Neural crest cell (in vitro differentiated cells): Measurements from ENCODE around the gene LMAN2L. TPM values are rescaled to one million over a fixed set of nuclear protein-coding genes. Genes with fewer than 3 reads are reported as not detected.

Source experiments
- DNase-seq: peaks from one replicate; pipeline ENCODE4 v3.0.0; 2021; ENCODE audit warnings: low read depth, mixed read lengths, low spot score
- H3K27ac Mint-ChIP-seq: one replicate; pipeline ENCODE4 v1.8.0; 2021; ENCODE audit warnings: mild to moderate bottlenecking, mixed read lengths; ENCODE audit not compliant: unreplicated experiment
- H3K27me3 Mint-ChIP-seq: 2 replicates; pipeline ENCODE4 v1.8.0; 2021; ENCODE audit warnings: low read depth, mild to moderate bottlenecking, mixed read lengths
- H3K36me3 Mint-ChIP-seq: 2 replicates; pipeline ENCODE4 v1.8.0; 2021; ENCODE audit warnings: low read depth, mild to moderate bottlenecking, mixed read lengths
- H3K4me1 Mint-ChIP-seq: 2 replicates; pipeline ENCODE4 v1.8.0; 2021; ENCODE audit warnings: mixed read lengths
- H3K4me3 Mint-ChIP-seq: one replicate; pipeline ENCODE4 v1.8.0; 2021; ENCODE audit warnings: mild to moderate bottlenecking, mixed read lengths
- H3K9me3 Mint-ChIP-seq: 2 replicates; pipeline ENCODE4 v1.8.0; 2021; ENCODE audit warnings: mixed read lengths
- total RNA-seq: library from RNA; stranded (reverse); gene quantifications from 2 replicates; pipeline ENCODE4 v1.2.1, GENCODE V29; 2021
- TF ChIP-seq, protein P1 (sequence below): fragments of 200-600 bp; sonication (generic); conservative IDR thresholded peaks from 2 replicates; pipeline ENCODE4 v1.5.0; 2021; ENCODE audit warnings: antibody characterized with exemption, mild to moderate bottlenecking

Gene LMAN2L
- total RNA-seq, 1 donor from 2014 or later, result 25.8 TPM

DNA sequence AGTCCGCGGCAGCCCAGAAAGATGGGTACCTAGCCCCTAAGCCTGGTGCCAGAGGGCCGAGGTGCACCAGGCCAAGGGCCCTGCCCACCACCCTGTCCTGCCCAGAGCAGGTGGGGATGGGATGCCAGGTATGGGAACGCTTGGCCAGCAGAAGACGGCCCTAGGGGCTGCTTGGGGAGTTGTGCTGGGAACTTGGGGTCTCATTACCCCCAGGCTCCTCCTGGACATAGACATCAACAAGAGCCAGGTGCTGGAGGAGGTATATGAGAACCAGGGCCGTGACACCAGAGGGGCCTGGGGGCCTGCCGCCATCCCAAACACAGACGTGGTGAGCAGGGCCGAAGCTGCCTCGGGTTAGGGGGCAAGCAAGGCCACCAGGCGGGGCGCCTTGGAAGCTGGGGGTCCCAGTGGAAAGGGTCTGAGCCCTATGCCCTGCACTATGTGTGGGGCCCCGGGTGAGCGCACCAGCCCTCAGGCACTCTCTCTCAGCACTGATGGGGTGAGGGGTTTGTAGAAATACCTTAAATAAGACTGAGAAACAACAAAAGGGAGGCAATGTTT, 50.4 kb downstream of the LMAN2L start:
- Mint-ChIP-seq H3K4me3 (no peak overlapping the region), H3K27ac (no peak overlapping the region), H3K36me3 (no peaks in the 10 kb centered on the region), H3K27me3 (no peaks in the 10 kb centered on the region), H3K4me1 (peaks cover 2% of the 10 kb centered on the region), H3K9me3 (no peaks in the 10 kb centered on the region)
- TF ChIP-seq, protein P1, sequence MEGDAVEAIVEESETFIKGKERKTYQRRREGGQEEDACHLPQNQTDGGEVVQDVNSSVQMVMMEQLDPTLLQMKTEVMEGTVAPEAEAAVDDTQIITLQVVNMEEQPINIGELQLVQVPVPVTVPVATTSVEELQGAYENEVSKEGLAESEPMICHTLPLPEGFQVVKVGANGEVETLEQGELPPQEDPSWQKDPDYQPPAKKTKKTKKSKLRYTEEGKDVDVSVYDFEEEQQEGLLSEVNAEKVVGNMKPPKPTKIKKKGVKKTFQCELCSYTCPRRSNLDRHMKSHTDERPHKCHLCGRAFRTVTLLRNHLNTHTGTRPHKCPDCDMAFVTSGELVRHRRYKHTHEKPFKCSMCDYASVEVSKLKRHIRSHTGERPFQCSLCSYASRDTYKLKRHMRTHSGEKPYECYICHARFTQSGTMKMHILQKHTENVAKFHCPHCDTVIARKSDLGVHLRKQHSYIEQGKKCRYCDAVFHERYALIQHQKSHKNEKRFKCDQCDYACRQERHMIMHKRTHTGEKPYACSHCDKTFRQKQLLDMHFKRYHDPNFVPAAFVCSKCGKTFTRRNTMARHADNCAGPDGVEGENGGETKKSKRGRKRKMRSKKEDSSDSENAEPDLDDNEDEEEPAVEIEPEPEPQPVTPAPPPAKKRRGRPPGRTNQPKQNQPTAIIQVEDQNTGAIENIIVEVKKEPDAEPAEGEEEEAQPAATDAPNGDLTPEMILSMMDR, result no peak
- no peak for DNase-seq

DNA sequence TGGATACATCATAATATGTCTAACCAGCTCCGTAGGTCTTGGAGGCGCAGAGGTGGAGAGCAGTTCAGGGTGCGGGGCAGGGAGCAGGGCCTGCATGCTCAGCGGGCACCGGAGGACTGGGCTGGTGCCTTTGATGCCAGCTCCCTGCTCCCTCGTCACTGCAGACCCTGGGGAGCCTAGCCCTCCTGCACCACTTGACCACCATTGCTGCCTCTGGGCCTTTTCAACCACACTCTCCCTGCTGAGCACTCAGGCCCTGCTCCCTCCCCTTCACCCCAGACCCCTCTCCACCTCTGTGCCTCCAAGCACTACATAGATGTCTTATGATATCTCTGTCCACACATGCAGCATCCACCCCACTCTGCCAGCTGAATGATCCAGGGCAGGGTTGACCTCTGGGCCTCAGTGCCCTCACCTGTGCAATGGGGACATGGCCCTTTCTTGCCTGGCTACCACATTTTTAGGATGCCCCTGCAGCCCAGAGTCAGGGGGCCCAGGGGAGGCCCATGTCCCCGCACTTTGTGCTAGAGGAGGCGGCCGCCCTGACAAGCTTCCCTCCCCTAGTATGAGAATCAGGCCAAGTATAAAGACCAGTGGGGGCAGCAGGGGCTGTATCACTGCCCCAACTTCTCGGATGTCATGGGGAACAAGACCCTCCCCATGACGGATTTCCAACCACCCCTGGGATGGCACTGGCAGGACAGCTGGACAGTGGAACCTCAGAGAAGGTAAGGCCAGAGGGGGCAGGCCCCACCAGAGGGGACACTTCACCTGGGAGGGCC, 51.0 kb downstream of the LMAN2L start:
- DNase-seq, result no peak
- Mint-ChIP-seq H3K4me1 (peaks cover 4% of the 10 kb centered on the region), H3K27ac (peak overlapping the region; percentile 50), H3K9me3 (no peaks in the 10 kb centered on the region), H3K4me3 (no peak overlapping the region), H3K36me3 (no peaks in the 10 kb centered on the region), H3K27me3 (no peaks in the 10 kb centered on the region)
- TF ChIP-seq, protein P1, result no peak

DNA sequence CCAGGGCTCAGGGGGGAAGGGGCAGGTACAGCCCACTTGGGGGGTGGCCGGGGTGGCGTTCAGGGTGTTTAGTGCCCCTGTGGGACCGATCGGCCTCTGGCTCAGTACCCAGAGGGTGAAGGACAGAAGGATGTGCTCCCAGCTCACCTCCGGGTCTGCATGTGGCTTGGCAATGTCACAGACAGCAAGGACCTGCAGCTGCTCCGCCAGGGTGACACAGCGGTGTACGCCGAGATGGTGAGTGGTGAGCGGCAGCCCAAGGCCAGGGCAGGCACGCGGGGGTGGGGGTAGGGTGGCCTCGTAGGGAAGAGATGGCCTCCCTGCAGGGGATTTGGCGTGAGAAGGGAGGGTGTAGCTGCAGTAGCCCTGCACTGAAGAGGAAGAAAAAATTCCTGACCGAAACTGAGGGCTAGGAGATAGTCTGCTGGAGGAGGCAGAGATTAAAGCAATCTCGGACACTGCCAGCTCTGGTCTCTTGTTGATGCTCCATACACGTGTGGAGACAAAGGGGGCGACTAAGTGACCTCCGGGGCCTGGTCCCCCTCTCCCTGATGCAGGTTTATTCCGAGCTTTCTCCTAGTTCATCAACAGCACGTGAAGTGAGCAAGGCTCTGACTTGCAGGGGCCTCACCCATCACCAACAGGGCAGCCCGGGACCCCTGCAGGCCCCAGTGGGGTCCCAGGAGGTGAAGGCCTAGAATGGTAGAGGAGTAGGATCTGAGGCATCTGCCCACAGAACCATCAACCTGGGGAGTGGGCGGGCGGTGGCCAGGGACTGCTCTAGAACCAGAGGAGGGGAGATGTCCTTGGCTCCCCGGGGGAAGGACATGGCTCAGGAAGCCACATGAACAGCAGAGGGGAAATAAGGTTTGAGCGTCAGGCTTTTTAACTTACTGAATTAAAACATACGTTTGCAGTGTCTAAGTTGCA, 51.9 kb downstream of the LMAN2L start:
- Mint-ChIP-seq H3K4me3 (no peak overlapping the region), H3K4me1 (peaks cover 4% of the 10 kb centered on the region), H3K36me3 (no peaks in the 10 kb centered on the region), H3K9me3 (no peaks in the 10 kb centered on the region), H3K27ac (peak overlapping the region; percentile 80), H3K27me3 (no peaks in the 10 kb centered on the region)
- no peak for DNase-seq
- TF ChIP-seq, protein P1, result no peak

DNA sequence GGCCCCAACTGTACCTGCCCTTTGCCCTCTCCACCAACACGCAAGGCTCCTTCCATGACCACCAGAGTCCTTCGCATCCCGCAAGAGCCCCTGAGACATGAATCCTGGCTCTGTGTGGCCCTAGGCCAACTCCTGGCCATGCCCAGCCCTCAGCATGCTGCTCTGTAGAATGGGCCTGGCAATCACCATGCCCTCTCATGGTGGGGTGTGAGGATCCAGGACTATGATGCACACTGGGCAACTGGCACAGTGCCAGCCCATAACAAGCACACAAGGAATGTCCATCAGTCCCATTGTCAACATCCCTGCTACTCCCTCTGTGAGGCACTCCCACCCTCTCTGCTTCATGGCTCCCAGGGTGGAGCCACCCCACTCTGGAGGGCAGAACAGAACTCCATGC, 52.6 kb downstream of the LMAN2L start:
- H3K9me3 Mint-ChIP-seq, result no peaks in the 10 kb centered on the region
- H3K27ac Mint-ChIP-seq, result no peak overlapping the region
- no peaks in the 10 kb centered on the region for H3K27me3 Mint-ChIP-seq
- no peak for DNase-seq
- TF ChIP-seq, protein P1, result no peak
- H3K36me3 Mint-ChIP-seq, result no peaks in the 10 kb centered on the region
- peaks cover 4% of the 10 kb centered on the region for H3K4me1 Mint-ChIP-seq
- no peak overlapping the region for H3K4me3 Mint-ChIP-seq

DNA sequence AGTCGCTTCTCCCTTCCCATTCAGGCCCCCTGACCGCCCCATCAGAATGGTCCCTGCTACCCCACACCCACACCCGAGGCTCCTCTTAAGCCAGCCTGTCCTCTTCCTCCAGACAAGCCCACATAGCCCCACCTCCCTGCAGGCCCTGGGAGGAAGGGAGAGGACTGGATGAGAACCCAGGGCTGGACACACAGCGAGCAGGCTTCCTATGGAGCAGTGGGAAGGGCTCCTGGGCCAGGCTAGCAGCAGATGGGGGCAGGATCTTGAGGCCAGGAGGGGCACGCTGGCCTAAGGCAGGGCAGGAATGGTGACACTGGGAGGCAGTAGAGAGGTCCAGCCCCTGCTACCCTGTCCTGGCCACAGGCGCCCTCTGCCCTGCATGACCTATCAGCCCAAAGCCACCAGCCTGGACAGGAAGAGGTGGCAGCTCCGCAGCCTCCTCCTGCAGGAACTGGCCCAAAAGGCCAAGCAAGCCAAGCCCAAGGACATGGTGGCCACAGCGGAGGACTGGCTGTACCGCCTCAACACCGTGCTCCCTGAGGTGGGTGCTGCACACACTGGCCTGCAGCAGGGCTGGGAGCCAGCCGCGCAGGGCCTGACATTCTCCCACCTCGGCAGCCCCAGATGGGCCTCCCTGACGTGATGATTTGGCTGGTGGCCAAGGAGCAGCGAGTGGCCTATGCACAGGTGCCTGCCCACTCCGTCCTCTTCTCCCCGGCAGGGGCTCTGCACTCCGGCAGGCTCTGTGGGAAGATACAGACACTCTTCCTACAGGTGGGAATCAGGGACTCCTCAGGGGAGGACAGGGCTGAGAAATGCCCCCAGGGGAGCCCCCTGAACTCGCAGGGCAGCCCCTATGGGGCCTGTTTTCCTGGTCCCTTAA, 54.0 kb downstream of the LMAN2L start:
- Mint-ChIP-seq H3K36me3 (no peaks in the 10 kb centered on the region), H3K4me1 (peaks cover 4% of the 10 kb centered on the region), H3K9me3 (no peaks in the 10 kb centered on the region), H3K27me3 (no peaks in the 10 kb centered on the region), H3K27ac (peak overlapping the region; percentile 6), H3K4me3 (no peak overlapping the region)
- TF ChIP-seq, protein P1, result no peak
- no peak for DNase-seq
